ENCODE results near the gene PML. TPM values are rescaled to one million over a fixed set of nuclear protein-coding genes. Genes with fewer than 3 reads are reported as not detected.

PML gene
- total RNA-seq, 4 donors from 2014 or later: 24.1 to 75.1 (median 52.1) TPM

DNA sequence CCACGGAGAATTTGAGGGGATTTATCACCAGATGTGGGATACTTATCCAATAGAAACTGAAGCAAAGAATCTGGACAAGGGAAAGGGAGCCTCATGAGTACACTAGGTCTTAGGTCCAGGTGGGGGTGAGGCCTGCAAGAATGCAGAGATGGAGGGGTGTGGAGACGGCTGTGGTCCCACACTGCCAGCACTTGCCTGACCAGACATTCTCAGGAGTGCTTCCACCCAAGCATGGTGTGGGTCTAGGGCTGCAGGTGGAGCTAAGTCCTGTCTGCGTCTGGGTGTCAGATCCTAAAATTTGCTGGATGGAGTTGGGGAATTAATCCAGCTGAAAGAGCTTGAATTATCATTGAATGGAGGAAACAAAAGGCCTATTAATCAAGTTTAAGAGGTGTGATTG is 14.4 kb downstream of the PML start:
- no peaks in the 10 kb centered on the region for H3K27me3 ChIP-seq
- H3K9me3 ChIP-seq: no peaks in the 10 kb centered on the region
- WGBS, 2 donors (ENCODE audit: low coverage in 1 of 2): 60 to 88% methylated on average over 1 to 2 of the region's 3 CpGs
- H3K4me3 ChIP-seq: no peak overlapping the region
- peaks cover 0 to 79% (median 33%) of the 10 kb centered on the region in 3 donors for H3K4me1 ChIP-seq
- TF ChIP-seq POLR2A (IDR thresholded peaks at IDR 0.05): no peak
- TF ChIP-seq, protein P1, sequence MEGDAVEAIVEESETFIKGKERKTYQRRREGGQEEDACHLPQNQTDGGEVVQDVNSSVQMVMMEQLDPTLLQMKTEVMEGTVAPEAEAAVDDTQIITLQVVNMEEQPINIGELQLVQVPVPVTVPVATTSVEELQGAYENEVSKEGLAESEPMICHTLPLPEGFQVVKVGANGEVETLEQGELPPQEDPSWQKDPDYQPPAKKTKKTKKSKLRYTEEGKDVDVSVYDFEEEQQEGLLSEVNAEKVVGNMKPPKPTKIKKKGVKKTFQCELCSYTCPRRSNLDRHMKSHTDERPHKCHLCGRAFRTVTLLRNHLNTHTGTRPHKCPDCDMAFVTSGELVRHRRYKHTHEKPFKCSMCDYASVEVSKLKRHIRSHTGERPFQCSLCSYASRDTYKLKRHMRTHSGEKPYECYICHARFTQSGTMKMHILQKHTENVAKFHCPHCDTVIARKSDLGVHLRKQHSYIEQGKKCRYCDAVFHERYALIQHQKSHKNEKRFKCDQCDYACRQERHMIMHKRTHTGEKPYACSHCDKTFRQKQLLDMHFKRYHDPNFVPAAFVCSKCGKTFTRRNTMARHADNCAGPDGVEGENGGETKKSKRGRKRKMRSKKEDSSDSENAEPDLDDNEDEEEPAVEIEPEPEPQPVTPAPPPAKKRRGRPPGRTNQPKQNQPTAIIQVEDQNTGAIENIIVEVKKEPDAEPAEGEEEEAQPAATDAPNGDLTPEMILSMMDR (IDR thresholded peaks at IDR 0.05): no peak
- TF ChIP-seq EP300 (IDR thresholded peaks at IDR 0.05): no peak
- TF ChIP-seq POLR2AphosphoS5 (IDR thresholded peaks at IDR 0.05): no peak
- no peak for ATAC-seq
- peak overlapping the region in 1 of 4 donors; percentile 12 for H3K27ac ChIP-seq
- peaks cover 0 to 27% of the 10 kb centered on the region in 2 donors for H3K36me3 ChIP-seq

DNA sequence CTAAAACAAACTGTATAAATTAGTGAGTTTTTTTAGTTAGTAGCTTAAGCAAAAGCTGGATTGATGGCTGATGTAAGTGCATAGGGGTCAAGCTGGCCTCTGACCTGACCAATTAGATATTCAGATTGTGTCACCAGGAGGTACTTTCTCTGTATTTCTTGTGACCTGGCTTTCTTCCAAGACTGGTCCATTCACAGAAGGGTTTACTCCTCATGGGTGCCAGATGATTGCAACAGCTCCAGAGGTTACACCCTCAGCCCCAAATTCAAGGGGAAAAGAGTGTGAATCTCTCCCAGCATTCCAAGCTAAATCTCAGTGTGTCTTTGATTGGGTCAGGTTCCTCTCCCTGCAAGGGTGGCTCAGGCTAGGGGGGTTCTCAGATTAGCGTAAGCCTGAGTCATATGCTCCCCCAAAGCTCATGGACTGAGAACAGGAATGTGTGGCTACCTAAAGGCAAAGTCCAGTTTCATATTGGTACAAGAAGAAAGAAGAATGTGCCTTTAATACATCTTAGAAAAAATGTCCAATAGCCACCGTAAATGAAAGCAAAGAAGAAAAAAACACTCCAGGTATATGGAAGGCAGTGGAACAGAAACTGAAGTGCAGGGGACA is 16.5 kb downstream of the PML start:
- 9 to 39% methylated on average over 1 to 2 of the region's 2 CpGs for WGBS, 2 donors (ENCODE audit: low coverage in 1 of 2)
- no peak for TF ChIP-seq EP300 (IDR thresholded peaks at IDR 0.05)
- no peak for TF ChIP-seq POLR2AphosphoS5 (IDR thresholded peaks at IDR 0.05)
- TF ChIP-seq, protein P1 (IDR thresholded peaks at IDR 0.05): no peak
- no peak for TF ChIP-seq POLR2A (IDR thresholded peaks at IDR 0.05)
- Histone ChIP-seq H3K9me3 (no peaks in the 10 kb centered on the region), H3K4me1 (peaks cover 0 to 65% (median 33%) of the 10 kb centered on the region in 3 donors), H3K27me3 (no peaks in the 10 kb centered on the region), H3K36me3 (peaks cover 0 to 26% of the 10 kb centered on the region in 2 donors), H3K4me3 (no peak overlapping the region), H3K27ac (peak overlapping the region in 3 of 4 donors; percentile 51 to 68 (median 58))
- ATAC-seq: peak; percentile 71

DNA sequence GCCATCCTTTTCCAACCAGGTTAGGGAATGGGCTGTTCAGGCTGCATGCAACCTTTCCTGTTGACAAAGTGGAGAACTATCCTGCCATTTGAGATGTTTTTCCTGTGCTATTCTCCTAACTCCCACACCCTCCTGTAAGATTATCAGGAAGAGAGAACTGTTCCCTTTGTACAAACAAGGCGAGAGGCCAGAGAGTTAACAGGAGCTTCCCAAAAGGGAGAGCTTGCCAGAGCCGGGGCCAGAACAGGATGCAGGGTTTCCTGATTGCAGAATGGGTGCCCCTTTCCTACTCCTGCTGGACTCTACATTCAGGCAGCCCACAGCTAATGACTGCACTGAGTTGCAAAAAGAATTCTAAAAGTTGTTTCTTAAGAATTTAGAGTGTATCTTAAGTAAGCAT is 17.1 kb downstream of the PML start:
- H3K27ac ChIP-seq: peak overlapping the region in 3 of 4 donors; percentile 51 to 68 (median 58)
- 8 to 14% methylated on average over 2 of the region's 2 CpGs for WGBS, 2 donors (ENCODE audit: low coverage in 1 of 2)
- peaks cover 0 to 59% (median 29%) of the 10 kb centered on the region in 3 donors for H3K4me1 ChIP-seq

DNA sequence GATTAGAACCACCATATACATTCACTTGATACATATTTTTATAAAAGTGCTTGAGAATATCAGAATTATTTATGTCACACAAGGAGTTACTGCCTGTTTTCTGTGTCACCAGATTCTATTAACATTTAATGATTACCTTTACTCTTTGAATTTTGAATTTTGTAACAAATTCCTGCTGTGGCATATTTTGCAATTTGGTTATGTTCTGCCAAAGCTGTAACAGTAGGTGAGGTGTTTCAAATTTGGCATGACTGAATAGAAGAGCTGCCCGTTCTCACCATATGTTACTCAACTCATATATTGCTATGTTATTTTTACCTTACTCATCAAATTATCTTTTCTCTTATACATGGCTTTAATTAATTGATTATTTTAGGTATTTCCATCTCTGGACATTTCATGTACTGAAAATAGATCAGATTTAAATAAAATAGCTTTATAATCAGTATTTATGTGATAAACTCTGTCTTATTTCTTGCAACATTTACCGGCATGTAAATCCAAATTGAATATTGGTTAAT is 18.9 kb downstream of the PML start:
- no peak for TF ChIP-seq POLR2A (IDR thresholded peaks at IDR 0.05)
- no peak for TF ChIP-seq POLR2AphosphoS5 (IDR thresholded peaks at IDR 0.05)
- no peak for TF ChIP-seq EP300 (IDR thresholded peaks at IDR 0.05)
- TF ChIP-seq, protein P1 (IDR thresholded peaks at IDR 0.05): no peak
- ATAC-seq: no peak
- Histone ChIP-seq H3K36me3 (peaks cover 0 to 13% of the 10 kb centered on the region in 2 donors), H3K27me3 (no peaks in the 10 kb centered on the region), H3K4me1 (peaks cover 0 to 42% (median 17%) of the 10 kb centered on the region in 3 donors), H3K4me3 (no peak overlapping the region), H3K27ac (no peak overlapping the region), H3K9me3 (no peaks in the 10 kb centered on the region)
- 95 to 100% methylated on average over 2 of the region's 2 CpGs for WGBS, 2 donors (ENCODE audit: low coverage in 1 of 2)

More for the DNA sequence above, 17.1 kb downstream of the PML start:
- peak; percentile 78 for ATAC-seq
- H3K27me3 ChIP-seq: no peaks in the 10 kb centered on the region
- H3K36me3 ChIP-seq: peaks cover 0 to 24% of the 10 kb centered on the region in 2 donors
- H3K9me3 ChIP-seq: no peaks in the 10 kb centered on the region
- TF ChIP-seq EP300 (IDR thresholded peaks at IDR 0.05) (no peak), POLR2A (IDR thresholded peaks at IDR 0.05) (no peak), POLR2AphosphoS5 (IDR thresholded peaks at IDR 0.05) (peak; percentile 26)
- TF ChIP-seq, protein P1 (IDR thresholded peaks at IDR 0.05): no peak
- H3K4me3 ChIP-seq: no peak overlapping the region

DNA sequence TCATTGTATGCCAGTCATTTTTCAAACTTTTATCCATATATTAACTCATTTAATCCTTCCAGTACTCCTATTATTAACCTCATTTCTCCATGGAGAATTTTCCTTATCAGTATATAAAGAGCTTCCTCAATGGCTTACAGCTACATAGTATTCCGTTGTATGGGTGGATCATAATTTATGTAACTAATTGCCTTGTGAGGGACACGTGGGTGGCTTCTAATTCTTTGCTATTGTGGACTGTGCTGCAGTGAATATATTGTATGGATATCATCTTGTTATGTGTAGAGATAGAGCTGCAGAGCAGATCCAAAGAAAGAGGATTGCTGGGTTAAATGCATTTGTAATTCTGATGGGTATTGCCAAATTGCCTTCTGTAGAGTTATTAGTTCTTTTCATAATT is 25.2 kb downstream of the PML start:
- H3K4me1 ChIP-seq: peaks cover 0 to 12% (median 4%) of the 10 kb centered on the region in 3 donors
- H3K27ac ChIP-seq: no peak overlapping the region
- TF ChIP-seq POLR2A (IDR thresholded peaks at IDR 0.05): no peak
- no peak for TF ChIP-seq POLR2AphosphoS5 (IDR thresholded peaks at IDR 0.05)
- TF ChIP-seq EP300 (IDR thresholded peaks at IDR 0.05): no peak
- TF ChIP-seq, protein P1 (IDR thresholded peaks at IDR 0.05): no peak
- no peak overlapping the region for H3K4me3 ChIP-seq
- H3K9me3 ChIP-seq: no peaks in the 10 kb centered on the region
- ATAC-seq: no peak
- WGBS, 2 donors (ENCODE audit: low coverage in 1 of 2): 57 to 61% methylated on average over 2 of the region's 2 CpGs
- H3K36me3 ChIP-seq: peaks cover 0 to 55% of the 10 kb centered on the region in 2 donors
- H3K27me3 ChIP-seq: no peaks in the 10 kb centered on the region
